HPDE6-E6E7 (cell line): Measurements from ENCODE around the gene ITGB2.

ENCODE experiments used
- DNase-seq: peaks from one replicate; pipeline ENCODE4 v3.0.0; 2011; ENCODE audit warnings: missing footprints; ENCODE audit errors: extremely low spot score

The ITGB2 gene

GRCh38 chr21:44910229-44911067 lies 10.3 kb downstream of the ITGB2 start:
- DNase-seq: no peak

GRCh38 chr21:44909719-44910118 lies 11.0 kb downstream of the ITGB2 start:
- no peak for DNase-seq

GRCh38 chr21:44908908-44909307 lies 11.8 kb downstream of the ITGB2 start:
- DNase-seq: no peak

- DNase-seq: no peak
Observed at GRCh38 chr21:44907966-44908895, 12.5 kb downstream of the ITGB2 start.

GRCh38 chr21:44907225-44907965 lies 13.3 kb downstream of the ITGB2 start:
- DNase-seq: no peak

GRCh38 chr21:44905728-44906090 lies 15.0 kb downstream of the ITGB2 start:
- DNase-seq: no peak

- DNase-seq: no peak
Observed at GRCh38 chr21:44905016-44905727, 15.5 kb downstream of the ITGB2 start.

GRCh38 chr21:44904141-44904923 lies 16.4 kb downstream of the ITGB2 start:
- no peak for DNase-seq

- no peak for DNase-seq
Observed at GRCh38 chr21:44903689-44904088, 17.0 kb downstream of the ITGB2 start.

- DNase-seq: no peak
Observed at GRCh38 chr21:44903050-44903685, 17.5 kb downstream of the ITGB2 start.

GRCh38 chr21:44902268-44903049 lies 18.2 kb downstream of the ITGB2 start:
- no peak for DNase-seq

GRCh38 chr21:44901391-44902074 lies 19.2 kb downstream of the ITGB2 start:
- no peak for DNase-seq

GRCh38 chr21:44900559-44901251 lies 20.0 kb downstream of the ITGB2 start:
- no peak for DNase-seq

GRCh38 chr21:44899768-44900558 lies 20.7 kb downstream of the ITGB2 start:
- DNase-seq: no peak

- no peak for DNase-seq
Observed at GRCh38 chr21:44898851-44899767, 21.6 kb downstream of the ITGB2 start.

GRCh38 chr21:44898011-44898488 lies 22.6 kb downstream of the ITGB2 start:
- no peak for DNase-seq
